HG03354 (cell line): ENCODE results near the gene ASB10.

Experiments used
- ATAC-seq: cut with Tn5 transposase; IDR thresholded peaks from one replicate; pipeline ENCODE4 v1.9.1; 2021; ENCODE audit warnings: mild to moderate bottlenecking; ENCODE audit not compliant: unreplicated experiment, poor library complexity, severe bottlenecking

ASB10 gene

GRCh38 chr7:151128144-151128543 is 58.9 kb downstream of the ASB10 start:
- ATAC-seq, result no peak

GRCh38 chr7:151126491-151127137 is 60.4 kb downstream of the ASB10 start:
- no peak for ATAC-seq

GRCh38 chr7:151125846-151126481 is 61.1 kb downstream of the ASB10 start:
- no peak for ATAC-seq
